Urinary bladder (tissue), 4 donors: ENCODE results near the gene RFC3. TPM values are rescaled to one million over a fixed set of nuclear protein-coding genes. Genes with fewer than 3 reads are reported as not detected.

Experiments
- DNase-seq: peaks from one replicate; pipeline ENCODE4 v3.0.0-alpha.2; 2015; ENCODE audit errors: extremely low spot score
- H3K27ac ChIP-seq: one replicate; pipeline ENCODE4 v1.5.1; 2013; ENCODE audit warnings: low read depth, mild to moderate bottlenecking, moderate library complexity
- H3K36me3 ChIP-seq: one replicate; pipeline ENCODE4 v1.6.1; 2013; ENCODE audit warnings: mild to moderate bottlenecking, moderate library complexity; ENCODE audit not compliant: insufficient read depth
- H3K4me1 ChIP-seq: one replicate; pipeline ENCODE4 v1.6.1; 2013; ENCODE audit warnings: mild to moderate bottlenecking, moderate library complexity; ENCODE audit not compliant: insufficient read depth
- H3K4me3 ChIP-seq: one replicate; pipeline ENCODE4 v1.5.1; 2013; ENCODE audit warnings: low read depth, low read length
- WGBS: extraction: QIAGEN DNeasy Blood & Tissue Kit; methylation state at CpG from one replicate; pipeline ENCODE4 v1.1.7; 2013; 5-methylcytosine and 5-hydroxymethylcytosine counted together
- polyA plus RNA-seq: library from polyadenylated mRNA; stranded (reverse); fragments of 200-250 nt; gene quantifications from one replicate; pipeline ENCODE4 v1.2.3, GENCODE V29; 2013
- total RNA-seq: library from RNA; depleted of rRNA; stranded (reverse); fragments of >200 nt; gene quantifications from one replicate; pipeline ENCODE4 v1.2.3, GENCODE V29; 2014
- donor health status: healthy with polysubstance abuse.
- donor health status: healthy.

RFC3 gene
- total and polyA plus RNA-seq, 2 donors, result 6.0 to 25.7 TPM

DNA sequence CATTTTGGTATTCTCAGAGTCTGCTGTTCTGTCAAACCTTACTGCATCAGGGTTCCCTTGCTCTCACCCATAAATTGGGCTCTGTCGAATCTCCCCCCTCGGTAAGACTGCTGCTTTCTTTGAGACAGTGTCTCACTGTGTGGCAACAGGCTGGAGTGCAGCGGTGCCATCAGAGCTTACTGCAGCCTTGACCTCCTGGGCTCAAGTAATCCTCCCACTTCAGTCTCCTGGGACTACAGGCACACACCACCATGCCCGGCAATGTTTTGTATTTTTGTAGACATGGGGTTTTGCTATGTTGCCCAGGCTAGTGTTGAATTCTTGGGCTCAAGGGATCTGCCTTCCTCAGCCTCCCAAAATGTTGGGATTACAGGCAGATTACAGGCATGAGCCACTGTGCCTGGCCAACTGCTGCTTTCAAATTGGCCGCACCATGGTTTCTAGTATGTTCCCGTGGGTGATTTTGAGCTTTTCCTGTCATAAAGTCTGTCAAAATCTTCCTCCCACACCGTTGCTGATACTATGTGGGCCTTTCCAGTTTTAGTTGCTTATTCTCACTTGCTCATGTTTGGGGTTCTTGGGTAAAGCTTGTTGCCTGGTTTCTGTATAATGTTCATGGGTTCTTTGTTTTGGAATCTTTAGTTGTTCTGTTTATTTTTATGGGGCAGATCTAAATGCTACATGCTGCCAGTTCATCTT lies 10.6 kb downstream of the RFC3 start:
- Histone ChIP-seq H3K4me1 (no peaks in the 10 kb centered on the region), H3K4me3 (no peak overlapping the region), H3K27ac (no peak overlapping the region), H3K36me3 (no peaks in the 10 kb centered on the region)
- 86% methylated on average over 7 of the region's 7 CpGs for WGBS
- no peak for DNase-seq

DNA sequence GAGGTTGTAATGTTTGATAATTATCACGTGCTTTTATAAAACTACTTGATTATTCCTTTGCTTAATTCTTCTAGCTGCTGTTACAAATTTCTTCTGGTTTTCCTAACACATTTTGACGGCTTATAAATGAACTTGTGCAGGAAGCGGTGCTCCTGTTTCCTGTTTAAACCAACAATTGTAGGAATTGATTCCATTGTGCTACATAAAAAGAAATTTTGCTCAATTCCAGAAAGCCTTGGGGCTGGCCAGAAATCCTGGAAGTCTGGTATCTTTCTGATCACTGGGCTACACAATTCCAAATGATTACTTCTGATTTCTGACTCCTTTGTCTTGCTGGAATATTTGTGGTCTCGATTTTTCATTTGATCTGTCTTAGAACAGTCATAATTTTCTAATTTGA lies 14.9 kb downstream of the RFC3 start:
- Histone ChIP-seq H3K36me3 (peaks cover 2% of the 10 kb centered on the region), H3K27ac (no peak overlapping the region), H3K4me3 (no peak overlapping the region), H3K4me1 (no peaks in the 10 kb centered on the region)
- 86% methylated on average over 4 of the region's 4 CpGs for WGBS
- DNase-seq, result no peak

DNA sequence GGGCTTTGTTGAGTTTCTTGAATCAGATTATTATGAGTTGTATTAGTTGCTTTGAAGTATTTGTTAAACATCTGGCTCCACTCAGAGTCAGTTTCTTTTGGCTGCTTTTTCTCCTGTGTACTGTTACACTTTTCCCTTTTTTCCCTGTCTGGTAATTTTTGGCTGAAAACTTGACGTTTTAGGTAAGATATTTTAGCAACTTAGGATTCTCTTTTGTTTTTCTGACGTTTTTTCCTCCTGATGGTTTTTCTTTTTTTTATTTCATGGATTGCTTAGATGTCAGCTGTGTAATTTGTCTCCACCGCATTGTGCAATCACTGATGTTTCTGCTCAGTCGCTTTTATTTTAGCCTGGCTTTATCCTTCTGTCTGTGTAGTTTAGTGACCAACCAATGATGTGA lies 20.7 kb downstream of the RFC3 start:
- no peak overlapping the region for H3K27ac ChIP-seq
- H3K4me1 ChIP-seq, result no peaks in the 10 kb centered on the region
- H3K4me3 ChIP-seq, result no peak overlapping the region
- WGBS, result 48% methylated on average over 4 of the region's 4 CpGs
- no peak for DNase-seq
- H3K36me3 ChIP-seq, result peaks cover 2% of the 10 kb centered on the region

DNA sequence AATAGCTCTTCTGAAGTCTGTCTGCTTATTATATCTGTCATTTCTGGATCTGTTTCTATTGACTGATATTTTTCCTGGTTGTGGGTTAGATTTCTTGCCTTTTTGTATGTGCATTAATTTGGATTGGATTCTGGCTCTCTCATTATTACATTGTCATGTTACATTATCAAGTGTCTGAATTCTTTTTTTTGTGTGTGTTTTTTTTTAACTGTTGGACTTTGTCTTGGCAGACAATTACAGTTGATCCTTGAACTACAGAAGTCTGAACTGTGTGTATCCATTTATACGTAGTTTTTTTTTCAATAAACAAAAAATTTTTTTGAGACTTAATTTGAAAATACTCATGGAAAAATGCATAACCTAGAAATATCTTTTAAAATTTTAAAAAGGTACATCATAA lies 22.5 kb downstream of the RFC3 start:
- no peak for DNase-seq
- WGBS, result 85% methylated on average over 1 of the region's 1 CpG
- no peaks in the 10 kb centered on the region for H3K4me1 ChIP-seq
- no peak overlapping the region for H3K27ac ChIP-seq
- H3K36me3 ChIP-seq, result no peaks in the 10 kb centered on the region
- no peak overlapping the region for H3K4me3 ChIP-seq

DNA sequence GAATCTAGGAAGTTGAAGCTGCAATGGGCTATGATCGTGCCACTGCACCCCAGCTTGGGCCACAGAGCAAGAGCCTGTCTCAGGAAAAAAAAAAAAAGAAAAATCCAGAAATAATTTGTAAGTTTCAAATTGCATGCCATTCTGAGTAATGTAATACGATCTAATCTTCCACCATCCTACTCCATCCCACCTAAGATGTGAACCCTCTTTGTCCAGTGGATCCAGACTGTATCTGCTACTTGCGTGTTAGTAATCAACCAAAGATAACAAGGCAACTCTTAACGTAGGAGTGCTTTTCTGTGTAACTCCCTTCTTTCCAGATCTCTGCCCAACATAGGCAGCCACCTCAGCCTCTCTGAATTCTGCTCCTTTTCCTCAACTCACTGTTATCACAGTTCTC lies 24.3 kb downstream of the RFC3 start:
- H3K36me3 ChIP-seq, result no peaks in the 10 kb centered on the region
- no peak overlapping the region for H3K27ac ChIP-seq
- no peak overlapping the region for H3K4me3 ChIP-seq
- no peak for DNase-seq
- H3K4me1 ChIP-seq, result no peaks in the 10 kb centered on the region
- 79% methylated on average over 4 of the region's 4 CpGs for WGBS

DNA sequence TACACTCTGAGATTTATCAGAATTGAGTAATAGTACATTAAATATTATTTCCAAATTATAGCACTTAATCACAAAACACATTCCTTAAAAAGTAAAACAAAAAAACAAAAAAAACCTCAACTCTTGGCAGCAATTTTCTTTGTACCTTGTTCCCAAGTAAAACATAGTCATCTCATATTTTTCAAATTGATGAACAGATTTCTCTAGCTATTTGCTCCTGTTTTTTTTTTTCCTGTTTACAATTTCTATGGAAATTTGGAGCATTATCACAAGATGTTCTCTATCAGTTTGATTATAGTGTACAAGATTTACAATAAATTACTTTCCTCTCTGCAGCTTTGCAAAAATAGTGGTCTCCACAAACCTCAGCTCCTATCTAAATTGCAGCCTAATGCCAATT lies 25.0 kb downstream of the RFC3 start:
- Histone ChIP-seq H3K4me1 (no peaks in the 10 kb centered on the region), H3K4me3 (no peak overlapping the region), H3K36me3 (no peaks in the 10 kb centered on the region), H3K27ac (no peak overlapping the region)
- DNase-seq, result no peak

DNA sequence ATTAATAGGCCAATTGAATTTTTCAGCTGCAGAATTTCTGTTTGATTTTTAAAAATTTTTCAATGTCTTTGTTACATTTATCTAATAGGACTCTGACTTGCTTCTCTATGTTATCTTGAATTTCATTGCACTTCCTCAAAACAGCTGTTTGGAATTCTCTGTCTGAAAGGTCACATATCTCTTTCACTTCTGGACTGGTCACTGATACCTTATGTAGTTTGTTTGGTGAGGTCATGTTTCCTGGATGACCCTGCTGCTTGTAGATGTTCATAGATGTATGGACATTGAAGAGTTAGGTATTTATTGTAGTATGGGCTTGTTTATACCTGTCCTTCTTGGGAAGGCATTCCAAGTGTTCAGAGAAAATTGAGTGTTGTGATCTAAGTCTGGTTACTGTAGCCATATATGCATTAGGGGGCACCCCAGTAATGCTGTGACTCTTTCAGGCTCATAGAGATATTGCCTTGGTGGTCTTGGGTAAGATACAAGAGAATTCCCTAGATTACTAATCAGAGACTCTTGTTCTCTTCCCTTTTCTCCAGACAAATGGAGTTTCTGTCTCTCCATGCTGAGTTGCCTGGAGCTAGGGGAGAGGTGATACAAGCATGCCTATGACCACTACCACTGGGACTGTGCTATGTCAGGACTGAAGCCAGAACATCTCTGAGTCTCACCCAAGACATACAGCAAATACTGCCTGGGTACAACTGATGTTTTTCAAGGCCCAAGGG lies 27.8 kb downstream of the RFC3 start:
- Histone ChIP-seq H3K36me3 (no peaks in the 10 kb centered on the region), H3K4me1 (no peaks in the 10 kb centered on the region), H3K27ac (no peak overlapping the region), H3K4me3 (no peak overlapping the region)
- DNase-seq, result no peak

DNA sequence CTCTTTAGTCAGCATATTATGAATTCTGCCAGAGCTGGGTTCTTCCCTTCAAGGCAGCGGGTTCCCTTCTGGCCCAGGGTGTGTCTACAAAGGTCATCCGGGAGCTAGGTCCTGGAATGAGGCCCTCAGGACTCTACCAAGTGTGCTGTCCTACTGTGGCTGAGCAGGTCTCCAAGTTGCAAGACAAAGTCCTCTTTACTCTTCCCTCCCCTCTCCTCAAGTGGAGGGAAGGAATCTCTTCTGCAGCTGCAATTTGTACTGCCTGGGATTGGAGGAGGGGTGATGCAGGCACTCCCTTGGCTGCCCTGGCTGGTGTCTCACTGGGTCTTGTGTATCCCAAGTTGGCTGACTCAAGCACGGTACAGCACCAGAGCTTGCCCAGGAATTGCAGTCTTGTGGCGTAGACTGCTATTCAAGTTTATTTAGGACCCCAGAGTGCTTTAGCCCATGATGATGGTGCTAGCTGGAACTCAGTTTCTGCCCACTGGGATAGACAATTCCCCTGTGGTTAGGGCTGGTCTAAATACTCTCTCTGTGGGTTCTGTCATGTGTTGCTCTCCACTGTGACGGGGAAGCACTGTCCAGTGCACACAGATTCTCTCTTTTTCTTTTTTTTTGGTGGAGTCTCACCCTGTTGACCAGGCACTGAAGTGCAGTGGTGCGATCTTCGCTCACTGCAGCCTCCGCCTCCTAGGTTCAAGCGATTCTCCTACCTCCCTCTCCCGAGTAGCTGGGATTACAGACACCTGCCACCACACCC lies 28.5 kb downstream of the RFC3 start:
- WGBS, result 98% methylated on average over 10 of the region's 10 CpGs
- Histone ChIP-seq H3K27ac (no peak overlapping the region), H3K4me3 (no peak overlapping the region), H3K36me3 (no peaks in the 10 kb centered on the region), H3K4me1 (no peaks in the 10 kb centered on the region)
- no peak for DNase-seq

DNA sequence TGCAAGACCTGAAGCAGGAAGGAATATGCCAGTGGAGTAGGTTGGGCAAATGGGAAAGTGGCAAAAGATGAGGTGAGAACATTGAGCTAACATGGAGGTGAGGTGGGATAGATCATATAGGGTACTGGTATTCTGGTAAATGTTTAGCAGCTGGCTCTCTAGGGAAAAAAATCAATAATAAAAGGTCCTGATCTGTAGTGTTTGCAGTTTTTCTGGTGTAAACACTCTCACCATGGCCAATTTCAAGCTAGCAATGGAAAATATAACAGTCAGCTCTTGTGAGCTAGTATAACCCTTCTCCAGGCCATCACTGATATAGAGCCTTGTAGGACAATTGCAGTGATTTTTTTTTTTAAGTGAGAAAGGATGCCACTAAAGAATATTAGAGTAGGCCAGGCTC lies 31.3 kb downstream of the RFC3 start:
- Histone ChIP-seq H3K4me3 (no peak overlapping the region), H3K36me3 (no peaks in the 10 kb centered on the region), H3K27ac (no peak overlapping the region), H3K4me1 (no peaks in the 10 kb centered on the region)
- no peak for DNase-seq

DNA sequence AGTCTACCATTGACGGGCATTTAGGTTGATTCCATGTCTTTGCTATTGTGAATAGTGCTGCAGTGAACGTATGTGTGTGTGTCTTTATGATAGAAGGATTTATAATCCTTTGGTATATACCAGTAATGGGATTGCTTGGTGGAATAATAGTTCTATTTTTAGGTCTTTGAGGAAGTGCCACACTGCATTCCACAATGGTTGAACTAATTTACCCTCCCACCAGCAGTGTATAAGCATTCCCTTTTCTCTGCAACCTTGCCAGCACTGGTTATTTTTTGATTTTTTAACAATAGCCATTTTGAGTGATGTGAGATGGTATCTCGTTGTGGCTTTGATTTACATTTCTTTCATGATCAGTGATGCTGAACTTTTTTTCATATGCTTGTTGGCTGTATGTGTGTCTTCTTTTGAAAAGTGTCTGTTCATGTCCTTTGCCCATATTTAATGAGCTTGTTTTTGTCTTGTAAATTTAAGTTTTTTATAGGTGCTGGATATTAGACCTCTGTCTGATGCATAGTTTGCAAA lies 37.5 kb downstream of the RFC3 start:
- H3K4me3 ChIP-seq, result no peak overlapping the region
- H3K36me3 ChIP-seq, result no peaks in the 10 kb centered on the region
- no peak overlapping the region for H3K27ac ChIP-seq
- H3K4me1 ChIP-seq, result no peaks in the 10 kb centered on the region
- no peak for DNase-seq
- 94% methylated on average over 3 of the region's 3 CpGs for WGBS

DNA sequence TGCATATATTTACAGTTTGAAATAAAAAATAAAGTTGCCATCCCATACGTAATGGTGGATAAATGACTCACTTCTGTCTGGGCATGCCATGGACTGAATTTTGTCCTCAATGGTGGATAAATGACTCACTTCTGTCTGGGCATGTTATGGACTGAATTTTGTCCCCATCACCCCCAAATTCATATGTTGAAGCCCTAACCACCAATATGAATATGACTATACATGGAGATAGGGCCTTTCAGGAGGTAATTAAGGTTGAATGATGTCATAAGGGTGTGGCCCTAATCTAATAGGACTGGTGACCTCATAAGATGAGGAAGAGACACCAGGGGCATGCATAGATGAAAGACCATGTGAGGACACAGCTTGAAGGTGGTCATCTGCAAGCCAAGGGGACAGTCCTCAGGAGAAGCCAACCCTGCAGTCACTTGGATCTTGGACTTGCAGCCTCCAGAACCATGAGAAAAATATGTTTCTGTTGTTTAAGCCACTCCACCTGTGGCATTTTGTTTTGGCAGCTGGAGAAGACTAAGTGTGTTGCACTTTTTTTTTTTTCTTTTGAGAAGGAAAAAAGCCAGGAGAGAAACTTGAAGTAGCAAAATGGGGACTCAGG lies 41.8 kb downstream of the RFC3 start:
- Histone ChIP-seq H3K27ac (no peak overlapping the region), H3K4me3 (no peak overlapping the region), H3K36me3 (no peaks in the 10 kb centered on the region), H3K4me1 (no peaks in the 10 kb centered on the region)
- WGBS, result 88% methylated on average over 1 of the region's 1 CpG
- DNase-seq, result no peak

DNA sequence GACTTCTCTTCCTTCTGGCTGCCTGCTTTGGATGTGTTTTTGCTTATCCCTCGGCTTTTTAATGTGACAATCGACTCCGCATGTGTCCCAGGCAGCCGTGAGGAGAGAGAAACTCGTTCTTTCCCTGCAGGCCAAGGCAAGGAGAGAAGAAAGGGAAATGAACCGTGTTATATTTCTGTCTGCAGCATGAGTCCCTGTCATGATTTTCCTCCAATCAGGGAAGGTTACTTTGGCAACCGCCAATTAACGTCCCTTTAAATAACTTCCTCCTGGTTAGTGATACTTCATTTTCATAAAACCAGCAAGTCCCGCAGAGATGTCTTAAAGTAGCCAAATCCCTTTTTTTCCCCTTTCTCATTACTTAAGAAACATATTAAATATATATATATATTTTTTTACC lies 42.6 kb downstream of the RFC3 start:
- Histone ChIP-seq H3K4me1 (no peaks in the 10 kb centered on the region), H3K36me3 (no peaks in the 10 kb centered on the region), H3K27ac (no peak overlapping the region), H3K4me3 (no peak overlapping the region)
- WGBS, result 88% methylated on average over 9 of the region's 9 CpGs
- DNase-seq, result no peak

DNA sequence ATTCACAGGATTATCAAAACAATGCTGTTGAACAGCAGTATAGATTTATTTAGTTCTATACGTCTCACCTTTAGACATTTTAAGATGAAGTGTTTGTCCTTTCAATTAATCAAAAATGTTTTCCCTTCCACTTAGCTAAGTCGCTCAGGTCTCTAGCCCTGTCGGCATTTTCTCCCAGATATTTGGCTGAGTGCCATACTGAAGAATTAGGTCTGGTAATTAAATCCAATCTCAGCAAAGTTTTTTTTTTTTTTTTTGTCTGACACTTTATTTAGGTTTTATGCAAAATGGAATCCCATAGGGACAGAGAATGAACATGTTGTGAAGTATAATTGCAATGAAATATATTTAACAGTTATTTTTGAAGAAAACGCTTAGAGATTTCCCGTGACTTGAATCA lies 44.1 kb downstream of the RFC3 start:
- Histone ChIP-seq H3K27ac (no peak overlapping the region), H3K4me3 (no peak overlapping the region), H3K4me1 (no peaks in the 10 kb centered on the region), H3K36me3 (no peaks in the 10 kb centered on the region)
- DNase-seq, result no peak
- 79% methylated on average over 5 of the region's 5 CpGs for WGBS
